Cardiac septum (tissue), 1 donor: ENCODE results near the gene ACTR3. TPM values are rescaled to one million over a fixed set of nuclear protein-coding genes. Genes with fewer than 3 reads are reported as not detected.

ENCODE experiments used
- DNase-seq: peaks from one replicate; pipeline ENCODE4 v3.0.0-alpha.2; 2020; ENCODE audit warnings: low spot score
- intact Hi-C: fragments of 100-400 bp; cut with DNase I; formaldehyde crosslinking; loops from one replicate; pipeline ENCODE4 v1.14.0; 2022
- total RNA-seq: library from RNA; stranded (reverse); fragmentation: NEBNext Ultra II Directional; extraction: Animal tissue kit (Norgen Biotek cat#: 25700); gene quantifications from one replicate; pipeline ENCODE4 v1.2.1, GENCODE V29; 2021
- donor health status: DM: no; HTN: no; CAD: no.

Gene ACTR3
- total RNA-seq, 1 donor from 2014 or later: 152 TPM

- intact Hi-C loops: no loop called here
- no peak for DNase-seq
These were observed 17.7 kb upstream of the ACTR3 start for GRCh38 chr2:113872201-113872600.

- no peak for DNase-seq
- intact Hi-C loops: no loop called here
These were observed 16.0 kb upstream of the ACTR3 start for GRCh38 chr2:113873867-113874266.

GRCh38 chr2:113875135-113875534, 14.8 kb upstream of the ACTR3 start:
- intact Hi-C loops: no loop called here
- DNase-seq: no peak

GRCh38 chr2:113876503-113877387, 13.1 kb upstream of the ACTR3 start:
- intact Hi-C loops: no loop called here
- DNase-seq: no peak

- intact Hi-C loops: no loop called here
These were observed 11.9 kb upstream of the ACTR3 start for GRCh38 chr2:113877711-113878598.

GRCh38 chr2:113878743-113879142, 11.1 kb upstream of the ACTR3 start:
- intact Hi-C loops: no loop called here
- no peak for DNase-seq

More at GRCh38 chr2:113877711-113878598, 11.9 kb upstream of the ACTR3 start:
- no peak for DNase-seq

GRCh38 chr2:113879457-113879856, 10.4 kb upstream of the ACTR3 start:
- intact Hi-C loops: no loop called here
- no peak for DNase-seq

GRCh38 chr2:113886479-113887008, 3.3 kb upstream of the ACTR3 start:
- DNase-seq: peak; percentile 80
- intact Hi-C loops: no loop called here

DNA sequence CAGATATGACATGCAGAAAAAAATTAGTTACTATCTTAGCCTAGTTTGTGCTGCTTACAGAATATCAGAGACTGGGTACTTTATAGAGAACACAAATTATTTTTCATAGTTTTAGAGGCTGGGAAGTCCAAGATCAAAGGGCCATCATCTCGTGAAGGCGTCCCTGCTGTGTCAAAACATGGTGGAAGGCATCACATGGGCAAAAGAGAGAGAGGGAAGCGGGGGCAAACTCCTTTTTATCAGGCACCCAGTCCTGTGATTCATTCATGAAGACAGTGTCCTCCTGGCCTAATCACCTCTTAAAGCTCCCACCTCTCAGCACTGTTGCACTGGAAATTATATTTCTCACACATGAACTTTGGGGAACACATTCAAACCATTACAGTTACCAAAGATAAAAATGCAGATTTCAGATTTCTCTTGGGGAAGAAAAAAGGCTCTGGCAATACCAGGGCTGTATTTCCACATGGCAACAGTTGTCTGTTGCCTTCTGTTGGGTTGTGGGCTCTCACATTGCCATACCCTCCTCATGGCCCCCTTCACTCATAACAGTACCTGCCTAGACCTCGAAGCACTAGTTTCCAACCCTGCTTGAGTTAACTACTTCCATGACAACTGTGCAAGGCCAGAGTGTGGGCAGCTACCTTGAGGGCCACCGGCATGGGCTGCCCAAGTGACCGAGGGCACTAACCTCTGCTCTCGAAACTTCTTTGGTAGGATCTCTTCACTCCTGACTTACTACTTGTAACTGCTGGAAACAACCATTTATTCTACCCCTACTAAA, 2.7 kb upstream of the ACTR3 start:
- intact Hi-C loops: no loop called here
- DNase-seq: no peak

- DNase-seq: no peak
- intact Hi-C loops: loop anchor here (2.0 kb wide), 1 partner anchor 70 kb away; no protein-coding TSS in a partner anchor
These were observed 1.0 kb upstream of the ACTR3 start for GRCh38 chr2:113888641-113889470.

GRCh38 chr2:113890253-113891235, 655 bp downstream of the ACTR3 start:
- peak; percentile 91 for DNase-seq
- intact Hi-C loops: loop anchor here (2.0 kb wide), 1 partner anchor 134 kb away; the partner anchor contains the start of gene SLC35F5

- DNase-seq: no peak
- intact Hi-C loops: loop anchor here (2.0 kb wide), 1 partner anchor 135 kb away; the partner anchor contains the start of gene SLC35F5
These were observed 1.5 kb downstream of the ACTR3 start for GRCh38 chr2:113891265-113891959.

DNA sequence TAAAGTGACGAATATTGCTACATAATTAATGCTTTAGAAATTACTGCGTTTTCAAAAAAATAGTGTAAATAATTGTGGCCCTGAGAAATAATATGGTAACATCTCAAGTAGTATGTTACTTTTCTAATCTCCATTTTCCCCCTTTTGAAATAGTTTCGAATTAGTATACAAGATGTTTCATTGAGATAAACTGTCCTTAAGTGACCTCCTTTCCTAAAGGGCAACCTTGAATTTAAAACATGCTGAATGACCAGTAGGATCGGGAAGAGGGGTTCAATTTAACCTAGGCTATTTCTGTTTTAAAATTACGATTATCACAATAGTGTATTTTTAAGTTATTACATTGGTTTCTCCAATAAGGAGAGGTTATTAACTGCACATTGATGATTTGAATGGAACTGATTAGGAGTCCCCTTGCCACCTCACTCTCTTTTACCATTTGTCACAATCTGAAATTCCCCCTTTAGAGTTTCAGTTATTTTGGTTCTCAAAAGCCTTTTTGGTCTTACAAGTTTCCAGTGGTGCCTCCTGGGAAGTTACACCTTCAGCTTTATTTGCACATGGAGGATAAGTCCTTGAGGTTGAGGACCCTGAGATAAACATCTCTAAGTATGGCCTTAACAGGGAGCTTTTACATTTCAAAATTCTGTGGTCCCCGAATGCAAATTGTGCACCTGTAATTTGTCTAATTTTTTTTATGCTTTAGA, 2.3 kb downstream of the ACTR3 start:
- intact Hi-C loops: no loop called here

GRCh38 chr2:113894156-113894743, 4.4 kb downstream of the ACTR3 start:
- intact Hi-C loops: no loop called here
- DNase-seq: no peak

More for the DNA sequence above, 2.3 kb downstream of the ACTR3 start:
- DNase-seq: no peak

DNA sequence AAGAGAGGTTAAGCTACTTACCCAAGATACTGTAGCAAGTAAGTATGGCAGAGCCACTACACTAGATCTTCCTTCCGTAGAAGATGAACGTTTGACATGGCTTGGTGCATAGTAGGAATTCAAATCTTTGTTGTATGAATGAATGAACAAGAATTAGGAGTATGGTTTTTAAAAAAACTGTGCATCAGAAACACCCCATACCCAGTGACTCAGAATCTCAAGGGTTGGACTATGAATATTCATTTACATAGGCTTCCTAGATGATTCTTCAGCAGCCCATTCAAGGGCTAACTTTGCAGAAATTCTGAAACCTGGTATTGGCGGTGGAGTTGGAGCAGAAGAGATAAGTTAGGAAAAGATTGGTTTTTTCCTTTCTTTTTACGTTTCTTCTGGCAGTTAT, 5.4 kb downstream of the ACTR3 start:
- DNase-seq: no peak
- intact Hi-C loops: no loop called here
